Heart left ventricle (tissue), 16 donors: ENCODE data around the gene RGS2. TPM values are rescaled to one million over a fixed set of nuclear protein-coding genes. Genes with fewer than 3 reads are reported as not detected.

Source experiments
- ATAC-seq, 4 donors: fragments of 200-7000 bp; cut with Tn5 transposase; one replicate each; pipeline ENCODE4 v1.9.1; 2020 to 2022; ENCODE audit warnings: moderate library complexity in 4 of 4, mild to moderate bottlenecking in 3 of 4, moderate number of reproducible peaks in 1 of 4
- DNase-seq, 5 donors: peaks; one replicate each; pipeline ENCODE4 v3.0.0-alpha.2; 2020
- H3K27ac ChIP-seq, 12 donors: fragments of 200-600 bp; sonication (generic) in 4 of 12; one replicate each; pipeline versions ENCODE4 v1.5.0 to v1.8.0; 2016 to 2022; ENCODE audit warnings: mild to moderate bottlenecking in 2 of 12
- H3K27me3 ChIP-seq, 9 donors: fragments of 200-600 bp; sonication (generic) in 2 of 9; one replicate each; pipeline versions ENCODE4 v1.5.1 to v1.8.0; 2016 to 2022; ENCODE audit warnings: mild to moderate bottlenecking in 3 of 9
- H3K36me3 ChIP-seq, 9 donors: fragments of 200-600 bp; sonication (generic) in 2 of 9; one replicate each; pipeline versions ENCODE4 v1.5.0 to v1.8.0; 2018 to 2022; ENCODE audit warnings: mild to moderate bottlenecking in 2 of 9
- H3K4me1 ChIP-seq, 12 donors: fragments of 200-600 bp; sonication (generic) in 4 of 12; one replicate each; pipeline versions ENCODE4 v1.5.0 to v1.8.0; 2016 to 2022; ENCODE audit warnings: mild to moderate bottlenecking in 3 of 12
- H3K4me3 ChIP-seq, 12 donors: fragments of 200-600 bp; sonication (generic) in 4 of 12; one replicate each; pipeline versions ENCODE4 v1.5.0 to v1.8.0; 2017 to 2022; ENCODE audit warnings: mild to moderate bottlenecking in 9 of 12, moderate library complexity in 4 of 12
- H3K9me3 ChIP-seq, 12 donors: fragments of 200-600 bp; sonication (generic) in 4 of 12; one replicate each; pipeline versions ENCODE4 v1.5.0 to v1.8.0; 2016 to 2022; ENCODE audit warnings: mild to moderate bottlenecking in 1 of 12
- CTCF ChIP-seq, 12 donors: fragments of 200-600 bp; sonication (generic) in 4 of 12; IDR thresholded peaks; one replicate each; pipeline versions ENCODE4 v1.5.0 to v1.8.0; 2018 to 2022; ENCODE audit warnings: antibody characterized with exemption in 12 of 12, mild to moderate bottlenecking in 5 of 12
- POLR2A ChIP-seq, 2 donors: fragments of 450-650 bp; IDR thresholded peaks; one replicate each; pipeline ENCODE4 v1.6.1; 2017; ENCODE audit warnings: antibody characterized with exemption in 2 of 2, mild to moderate bottlenecking in 2 of 2, moderate library complexity in 2 of 2
- WGBS, 4 donors: extraction: QIAGEN DNeasy Blood & Tissue Kit in 2 of 4; methylation state at CpG; one replicate each; pipeline versions ENCODE4 v1.1.5 to v1.1.7; 2013 to 2018; 5-methylcytosine and 5-hydroxymethylcytosine counted together
- intact Hi-C, 10 donors: fragments of 100-400 bp; cut with DNase I; formaldehyde crosslinking; loops; one replicate each; pipeline versions ENCODE4 v1.11.1 to v1.14.2; 2022
- polyA plus RNA-seq, 2 donors: library from polyadenylated mRNA; stranded (reverse); fragments of 200-250 nt; gene quantifications; one replicate each; pipeline ENCODE4 v1.2.3, GENCODE V29; 2013
- total RNA-seq, 9 donors: library from RNA; depleted of rRNA in 2 of 9; stranded (reverse); fragments of >200 nt in 2 of 9; fragmentation: NEBNext Ultra II Directional in 3 of 9; extraction: Animal tissue kit (Norgen Biotek cat#: 25700) in 3 of 9; gene quantifications; one replicate each; pipeline versions ENCODE4 v1.1.0 to v1.2.4, GENCODE V29; 2016 to 2023
- donor health status: ischemic (EF 13 %, LVEDD 7.1; RV severe dilation, severe dysfunction).
- donor health status: healthy with polysubstance abuse.
- donor health status: DM: no; HTN: yes; CAD: no.
- donor health status: DM: no; HTN: no; CAD: no.
- donor health status: ischemic (EF 25% LVEDD 6.9; RV normal size, moderate dysfunction).
- donor health status: ischemic (EF 25% LVEDD 5.7; RV mildly dilated, moderate dysfunction).
- donor health status: healthy.
- donor health status: DM: yes; HTN: yes; CAD: no.
- donor health status: ischemic (EF 35%, LVEDD 5.7; RV mildly dilated, moderate dysfunction).
- donor health status: nonischemic (EF 11% LVEDD 7.7; RV severe dilation, severe dysfunction).
- donor health status: DM: yes; HTN: yes; CAD: no.
- donor health status: PGD.
- donor health status: ischemic (EF 29% LVEDD 5.4; RV normal size, mild dysfunction).
- donor health status: nonischemic (EF 23%, LVEDD 6.1; RV moderate dilation, normal function).

The RGS2 gene
- total and polyA plus RNA-seq, 11 donors: 7.6 to 32.6 (median 12.7) TPM

GRCh38 chr1:192763756-192764155 is 45.1 kb upstream of the RGS2 start:
- Histone ChIP-seq H3K4me3 (no peak overlapping the region), H3K4me1 (peaks cover 0 to 5% (median 0%) of the 10 kb centered on the region in 12 donors), H3K36me3 (no peaks in the 10 kb centered on the region), H3K27ac (no peak overlapping the region), H3K9me3 (no peaks in the 10 kb centered on the region), H3K27me3 (no peaks in the 10 kb centered on the region)
- DNase-seq (no peak), ATAC-seq (no peak)
- no peak for TF ChIP-seq POLR2A (IDR thresholded peaks at IDR 0.05)
- no peak for TF ChIP-seq CTCF (IDR thresholded peaks at IDR 0.05)
- intact Hi-C loops: no loop called here
- WGBS, 4 donors: 14 to 43% (median 30%) methylated on average over 1 of the region's 1 CpG

DNA sequence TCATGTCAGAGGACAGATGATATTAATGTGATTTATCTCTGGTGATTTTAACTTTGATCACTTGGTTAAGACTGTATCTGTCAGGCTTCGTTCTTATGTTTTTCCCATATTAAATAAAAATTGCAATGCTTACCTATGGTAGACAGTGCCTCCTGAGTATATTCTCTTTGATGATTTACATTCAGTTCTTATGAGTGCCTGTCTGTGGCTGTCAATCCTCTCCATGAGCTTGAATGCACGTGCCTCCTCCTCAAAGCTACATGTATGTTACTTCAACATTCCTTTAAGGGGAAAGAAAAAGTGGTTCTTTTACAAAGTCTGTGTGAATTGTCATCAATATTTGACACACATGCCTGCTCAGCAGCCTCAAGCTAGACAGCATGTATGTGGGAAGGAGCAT is 44.2 kb upstream of the RGS2 start:
- H3K27ac ChIP-seq: no peak overlapping the region
- WGBS, 4 donors: 86 to 95% (median 91%) methylated on average over 2 of the region's 2 CpGs
- no peak for TF ChIP-seq CTCF (IDR thresholded peaks at IDR 0.05)
- no peak overlapping the region for H3K4me3 ChIP-seq
- H3K4me1 ChIP-seq: peaks cover 0 to 5% (median 0%) of the 10 kb centered on the region in 12 donors
- no peak for ATAC-seq
- no peaks in the 10 kb centered on the region for H3K27me3 ChIP-seq
- H3K9me3 ChIP-seq: no peaks in the 10 kb centered on the region
- DNase-seq: no peak
- intact Hi-C loops: no loop called here
- no peaks in the 10 kb centered on the region for H3K36me3 ChIP-seq

GRCh38 chr1:192766009-192766625 is 42.7 kb upstream of the RGS2 start:
- H3K9me3 ChIP-seq: no peaks in the 10 kb centered on the region
- H3K27me3 ChIP-seq: no peaks in the 10 kb centered on the region
- ATAC-seq: no peak
- H3K4me1 ChIP-seq: peaks cover 0 to 5% (median 0%) of the 10 kb centered on the region in 12 donors
- no peak overlapping the region for H3K4me3 ChIP-seq
- intact Hi-C loops: no loop called here
- no peak overlapping the region for H3K27ac ChIP-seq
- no peak for DNase-seq
- 87 to 100% (median 94%) methylated on average over 1 of the region's 1 CpG for WGBS, 4 donors
- no peak for TF ChIP-seq CTCF (IDR thresholded peaks at IDR 0.05)
- no peak for TF ChIP-seq POLR2A (IDR thresholded peaks at IDR 0.05)
- no peaks in the 10 kb centered on the region for H3K36me3 ChIP-seq

GRCh38 chr1:192766876-192767275 is 42.0 kb upstream of the RGS2 start:
- 77 to 88% (median 86%) methylated on average over 3 of the region's 3 CpGs for WGBS, 4 donors
- intact Hi-C loops: no loop called here
- Histone ChIP-seq H3K9me3 (no peaks in the 10 kb centered on the region), H3K4me3 (no peak overlapping the region), H3K4me1 (peaks cover 0 to 5% (median 0%) of the 10 kb centered on the region in 12 donors), H3K36me3 (no peaks in the 10 kb centered on the region), H3K27me3 (no peaks in the 10 kb centered on the region), H3K27ac (no peak overlapping the region)
- DNase-seq: no peak
- no peak for ATAC-seq
- TF ChIP-seq CTCF (IDR thresholded peaks at IDR 0.05) (no peak), POLR2A (IDR thresholded peaks at IDR 0.05) (no peak)
